ENCODE measurements around the gene FAM53B. TPM values are rescaled to one million over a fixed set of nuclear protein-coding genes. Genes with fewer than 3 reads are reported as not detected.
A peak's percentile ranks its signal among the peaks of the same experiment; 100 is the strongest.

Gene FAM53B
- total RNA-seq, 2 donors from 2014 or later = 68.5 to 69.2 TPM

GRCh38 chr10:124639646-124640045, 104.5 kb downstream of the FAM53B start:
- H3K4me1 Mint-ChIP-seq = peaks cover 54% of the 10 kb centered on the region
- H3K27ac Mint-ChIP-seq = peak overlapping the region; percentile 97
- H3K36me3 Mint-ChIP-seq (ENCODE audit: low read depth) = no peaks in the 10 kb centered on the region

DNA sequence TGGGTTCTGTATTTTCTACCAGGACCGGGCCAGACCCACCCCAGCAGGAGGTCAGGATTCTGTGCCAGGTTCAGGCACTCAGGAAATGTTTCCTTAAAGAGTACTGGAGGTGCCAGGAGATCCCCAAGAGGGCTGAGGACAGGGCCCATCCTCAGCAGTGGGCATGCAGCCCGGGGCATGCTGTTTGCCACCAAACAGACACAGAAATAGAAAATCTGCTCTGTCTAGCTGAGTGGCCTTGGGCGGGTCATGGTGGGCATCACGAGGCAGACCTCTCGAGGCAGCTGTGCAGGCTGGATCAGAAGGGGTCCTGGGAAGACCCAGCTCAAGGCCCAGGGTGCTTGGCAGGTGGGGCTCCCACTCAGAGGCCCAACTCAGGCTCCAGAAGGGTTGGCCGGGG, 105.0 kb downstream of the FAM53B start:
- ATAC-seq (no peak), DNase-seq (no peak)
- peak overlapping the region; percentile 97 for H3K27ac Mint-ChIP-seq
- H3K4me3 Mint-ChIP-seq = no peak overlapping the region
- H3K4me1 Mint-ChIP-seq = peaks cover 52% of the 10 kb centered on the region
- no peaks in the 10 kb centered on the region for H3K9me3 ChIP-seq (ENCODE audit: control insufficient read depth, low read length, poor library complexity, severe bottlenecking)
- no peaks in the 10 kb centered on the region for H3K36me3 Mint-ChIP-seq (ENCODE audit: low read depth)
- H3K27me3 Mint-ChIP-seq = no peaks in the 10 kb centered on the region

More at GRCh38 chr10:124639646-124640045, 104.5 kb downstream of the FAM53B start:
- no peaks in the 10 kb centered on the region for H3K27me3 Mint-ChIP-seq
- no peak for DNase-seq
- no peak for ATAC-seq
- H3K4me3 Mint-ChIP-seq = no peak overlapping the region
- no peaks in the 10 kb centered on the region for H3K9me3 ChIP-seq (ENCODE audit: control insufficient read depth, low read length, poor library complexity, severe bottlenecking)

DNA sequence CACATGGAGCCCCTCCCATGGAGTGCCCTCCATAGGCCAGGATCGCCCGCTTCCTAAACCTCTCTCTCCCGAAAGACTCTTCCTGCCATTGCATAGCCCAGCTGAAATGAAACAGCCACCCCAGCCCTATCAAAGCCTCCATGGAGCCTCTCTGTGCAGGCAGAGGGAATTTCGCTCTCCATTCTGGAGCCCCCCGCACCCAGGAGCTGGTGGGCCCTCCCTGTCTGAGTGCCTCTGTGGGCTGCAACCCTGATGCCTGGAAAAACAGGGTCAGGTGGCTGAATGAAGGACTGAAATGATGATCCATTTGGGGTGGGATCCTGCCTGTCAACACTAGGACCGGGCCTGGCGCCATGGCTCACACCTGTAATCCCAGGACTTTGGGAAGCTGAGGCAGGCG, 106.4 kb downstream of the FAM53B start:
- DNase-seq (no peak), ATAC-seq (no peak)
- Mint-ChIP-seq H3K27ac (peak overlapping the region; percentile 97), H3K36me3 (ENCODE audit: low read depth) (no peaks in the 10 kb centered on the region), H3K4me3 (peak overlapping the region; percentile 86), H3K27me3 (no peaks in the 10 kb centered on the region), H3K4me1 (peaks cover 50% of the 10 kb centered on the region)
- no peaks in the 10 kb centered on the region for H3K9me3 ChIP-seq (ENCODE audit: control insufficient read depth, low read length, poor library complexity, severe bottlenecking)

- Mint-ChIP-seq H3K4me3 (peak overlapping the region; percentile 86), H3K4me1 (peaks cover 50% of the 10 kb centered on the region), H3K27me3 (no peaks in the 10 kb centered on the region), H3K36me3 (ENCODE audit: low read depth) (no peaks in the 10 kb centered on the region), H3K27ac (peak overlapping the region; percentile 97)
- ATAC-seq (no peak), DNase-seq (no peak)
- no peaks in the 10 kb centered on the region for H3K9me3 ChIP-seq (ENCODE audit: control insufficient read depth, low read length, poor library complexity, severe bottlenecking)
Measured at GRCh38 chr10:124637091-124637700, 107.0 kb downstream of the FAM53B start.

DNA sequence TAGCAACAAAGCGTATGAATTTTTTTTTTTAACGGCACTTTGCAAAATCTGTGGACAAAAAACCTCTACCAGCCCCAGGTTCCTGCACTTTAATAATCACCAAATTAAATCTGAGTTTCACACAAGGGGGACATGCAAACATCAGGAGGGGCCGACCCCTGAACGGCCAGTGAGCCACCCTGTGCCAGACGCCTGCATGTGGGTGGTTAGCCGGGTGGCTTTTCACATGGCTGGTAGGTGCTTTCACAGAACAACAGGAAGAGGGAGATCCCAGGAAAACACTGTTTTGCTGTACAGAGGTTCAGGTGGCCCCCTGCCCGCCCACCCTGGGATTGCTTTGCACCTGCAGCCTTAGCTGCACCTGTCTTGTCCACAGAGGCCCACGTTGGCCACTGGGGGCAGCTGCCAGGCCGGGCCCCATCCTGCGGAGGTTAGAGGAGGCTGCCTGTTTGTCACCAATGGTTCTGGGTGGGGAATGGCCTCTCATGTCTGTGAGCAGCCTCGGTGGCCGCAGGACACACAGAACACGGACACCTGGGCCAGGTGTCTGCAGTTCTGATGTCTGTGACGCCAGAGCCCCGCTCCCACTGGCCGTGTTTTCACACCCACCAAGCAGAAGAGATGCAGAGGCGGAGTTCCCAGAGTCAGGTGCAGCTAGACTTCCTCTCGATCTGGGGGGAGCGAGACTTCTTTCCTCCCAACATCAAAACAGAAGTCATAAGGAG, 107.7 kb downstream of the FAM53B start:
- Mint-ChIP-seq H3K27me3 (no peaks in the 10 kb centered on the region), H3K4me1 (peaks cover 52% of the 10 kb centered on the region), H3K4me3 (peak overlapping the region; percentile 86), H3K27ac (peak overlapping the region; percentile 97), H3K36me3 (ENCODE audit: low read depth) (no peaks in the 10 kb centered on the region)
- ATAC-seq = peak; percentile 71
- H3K9me3 ChIP-seq (ENCODE audit: control insufficient read depth, low read length, poor library complexity, severe bottlenecking) = no peaks in the 10 kb centered on the region
- DNase-seq = no peak

DNA sequence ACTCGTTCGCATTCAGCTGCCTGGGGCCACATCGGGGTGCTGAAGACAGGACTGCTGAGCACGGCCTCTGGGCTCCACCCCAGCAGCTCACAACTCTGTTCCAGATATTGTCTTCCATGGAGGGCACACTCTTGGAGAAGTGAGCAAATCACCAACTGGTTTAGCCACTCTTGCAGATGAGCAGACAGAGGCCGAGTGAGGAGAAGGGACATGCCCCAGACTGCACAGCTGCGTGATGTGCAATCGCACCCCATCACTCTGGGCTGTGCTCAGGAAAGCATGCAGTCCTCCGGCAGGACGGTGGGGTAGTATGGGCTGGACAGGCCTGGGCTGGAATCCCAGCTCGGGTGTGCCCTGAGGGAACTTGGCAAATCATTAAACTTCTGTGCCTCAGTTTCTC, 111.6 kb downstream of the FAM53B start:
- H3K4me1 Mint-ChIP-seq = peaks cover 42% of the 10 kb centered on the region

GRCh38 chr10:124632064-124632531, 112.1 kb downstream of the FAM53B start:
- no peak for DNase-seq
- H3K4me1 Mint-ChIP-seq = peaks cover 44% of the 10 kb centered on the region
- H3K27me3 Mint-ChIP-seq = no peaks in the 10 kb centered on the region
- no peaks in the 10 kb centered on the region for H3K36me3 Mint-ChIP-seq (ENCODE audit: low read depth)
- H3K27ac Mint-ChIP-seq = peak overlapping the region; percentile 86
- no peak overlapping the region for H3K4me3 Mint-ChIP-seq
- ATAC-seq = no peak
- H3K9me3 ChIP-seq (ENCODE audit: control insufficient read depth, low read length, poor library complexity, severe bottlenecking) = no peaks in the 10 kb centered on the region

More for the DNA sequence above, 111.6 kb downstream of the FAM53B start:
- no peaks in the 10 kb centered on the region for H3K9me3 ChIP-seq (ENCODE audit: control insufficient read depth, low read length, poor library complexity, severe bottlenecking)
- ATAC-seq (no peak), DNase-seq (no peak)
- Mint-ChIP-seq H3K27ac (peak overlapping the region; percentile 86), H3K27me3 (no peaks in the 10 kb centered on the region), H3K4me3 (no peak overlapping the region), H3K36me3 (ENCODE audit: low read depth) (no peaks in the 10 kb centered on the region)

GRCh38 chr10:124630551-124630950, 113.6 kb downstream of the FAM53B start:
- no peaks in the 10 kb centered on the region for H3K27me3 Mint-ChIP-seq
- H3K27ac Mint-ChIP-seq = peak overlapping the region; percentile 86
- no peaks in the 10 kb centered on the region for H3K36me3 Mint-ChIP-seq (ENCODE audit: low read depth)
- H3K4me3 Mint-ChIP-seq = no peak overlapping the region
- no peaks in the 10 kb centered on the region for H3K9me3 ChIP-seq (ENCODE audit: control insufficient read depth, low read length, poor library complexity, severe bottlenecking)
- DNase-seq = no peak
- no peak for ATAC-seq
- peaks cover 42% of the 10 kb centered on the region for H3K4me1 Mint-ChIP-seq

DNA sequence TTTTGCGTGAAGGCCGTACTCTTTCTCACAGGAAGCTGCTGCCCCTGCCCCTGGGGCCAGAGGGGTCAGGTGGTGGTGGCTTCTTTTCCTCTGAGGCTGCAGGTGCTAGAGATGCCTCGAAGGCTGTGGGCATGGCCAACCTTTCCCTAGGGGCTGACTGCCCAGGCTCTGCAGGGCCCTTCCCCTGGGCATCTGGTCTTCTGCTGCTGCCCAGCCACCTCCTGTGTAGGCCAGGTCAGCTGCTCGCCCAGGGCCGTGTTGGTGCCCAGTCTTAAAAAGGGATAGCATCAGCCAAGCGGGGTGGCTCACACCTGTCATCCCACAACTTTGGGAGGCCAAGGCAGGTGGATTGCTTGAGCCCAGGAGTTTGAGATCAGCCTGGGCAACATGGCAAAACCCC, 114.3 kb downstream of the FAM53B start:
- Mint-ChIP-seq H3K36me3 (ENCODE audit: low read depth) (no peaks in the 10 kb centered on the region), H3K4me3 (no peak overlapping the region), H3K4me1 (peaks cover 46% of the 10 kb centered on the region), H3K27me3 (no peaks in the 10 kb centered on the region), H3K27ac (peak overlapping the region; percentile 86)
- no peaks in the 10 kb centered on the region for H3K9me3 ChIP-seq (ENCODE audit: control insufficient read depth, low read length, poor library complexity, severe bottlenecking)
- ATAC-seq (no peak), DNase-seq (no peak)

GRCh38 chr10:124629415-124629814, 114.8 kb downstream of the FAM53B start:
- no peak overlapping the region for H3K4me3 Mint-ChIP-seq
- no peaks in the 10 kb centered on the region for H3K9me3 ChIP-seq (ENCODE audit: control insufficient read depth, low read length, poor library complexity, severe bottlenecking)
- H3K27me3 Mint-ChIP-seq = no peaks in the 10 kb centered on the region
- H3K4me1 Mint-ChIP-seq = peaks cover 47% of the 10 kb centered on the region
- ATAC-seq = no peak
- DNase-seq = no peak
- no peaks in the 10 kb centered on the region for H3K36me3 Mint-ChIP-seq (ENCODE audit: low read depth)
- H3K27ac Mint-ChIP-seq = peak overlapping the region; percentile 86

DNA sequence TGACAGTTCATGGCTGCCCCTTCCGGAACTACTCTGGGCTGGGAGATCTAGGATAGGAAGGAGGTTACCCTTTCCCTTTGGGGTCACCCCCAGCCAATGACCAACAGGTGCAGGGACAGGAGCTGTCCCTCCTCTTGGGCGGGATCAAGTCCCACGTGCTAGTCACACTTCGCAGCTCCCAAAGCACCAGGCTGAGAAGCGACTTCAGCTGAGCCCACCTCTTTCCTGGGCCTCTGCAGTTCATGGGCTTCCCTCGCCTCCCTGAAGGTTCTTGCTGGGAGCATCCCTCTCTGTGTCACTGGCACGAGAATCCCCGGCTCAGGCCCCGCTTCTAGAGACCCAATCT, 115.5 kb downstream of the FAM53B start:
- no peak overlapping the region for H3K4me3 Mint-ChIP-seq
- H3K27ac Mint-ChIP-seq = peak overlapping the region; percentile 89
- DNase-seq (no peak), ATAC-seq (no peak)
- no peaks in the 10 kb centered on the region for H3K9me3 ChIP-seq (ENCODE audit: control insufficient read depth, low read length, poor library complexity, severe bottlenecking)
- no peaks in the 10 kb centered on the region for H3K27me3 Mint-ChIP-seq
- peaks cover 51% of the 10 kb centered on the region for H3K4me1 Mint-ChIP-seq
- H3K36me3 Mint-ChIP-seq (ENCODE audit: low read depth) = no peaks in the 10 kb centered on the region

DNA sequence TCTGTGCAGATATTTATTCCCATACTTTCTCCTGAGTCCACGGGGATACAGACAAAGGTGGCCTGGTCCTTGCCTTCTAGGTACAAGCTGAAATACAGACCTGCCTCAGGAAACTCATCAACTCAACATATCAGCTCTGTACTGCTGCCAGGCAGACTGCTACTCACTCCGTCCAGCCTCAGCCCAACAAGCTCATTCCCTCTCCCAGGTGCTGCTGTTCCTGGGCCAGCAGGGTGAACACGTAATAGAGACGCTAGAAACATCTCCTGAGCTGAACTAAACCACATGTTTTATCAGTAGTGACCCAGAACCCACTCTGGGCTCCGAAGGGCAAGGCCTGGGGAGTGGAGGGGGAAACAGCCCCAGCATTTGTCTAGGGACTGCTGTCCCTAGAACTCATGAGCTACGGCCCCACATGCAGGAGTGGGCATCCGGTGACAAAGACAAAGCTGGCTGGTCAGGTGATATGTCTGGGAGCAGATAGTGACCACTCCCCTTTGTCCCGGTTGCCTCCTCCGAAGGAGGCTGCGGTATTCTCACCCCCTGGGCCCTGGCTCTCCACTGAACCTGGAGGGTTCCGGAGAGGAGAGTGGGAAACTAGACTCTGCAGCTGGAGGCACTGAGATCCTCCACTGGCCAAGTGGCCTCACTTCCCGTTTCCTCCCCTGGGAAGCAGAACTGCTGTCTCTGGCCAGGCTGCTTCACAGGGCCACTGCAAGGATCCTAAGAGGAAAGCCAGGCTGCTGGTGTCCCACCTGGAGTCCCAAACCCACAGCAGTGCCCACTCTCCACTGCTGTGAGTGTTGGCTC, 116.1 kb downstream of the FAM53B start:
- no peak for DNase-seq
- no peak for ATAC-seq
- H3K4me3 Mint-ChIP-seq = peak overlapping the region; percentile 50
- H3K4me1 Mint-ChIP-seq = peaks cover 48% of the 10 kb centered on the region
- H3K27me3 Mint-ChIP-seq = no peaks in the 10 kb centered on the region
- no peaks in the 10 kb centered on the region for H3K9me3 ChIP-seq (ENCODE audit: control insufficient read depth, low read length, poor library complexity, severe bottlenecking)
- no peaks in the 10 kb centered on the region for H3K36me3 Mint-ChIP-seq (ENCODE audit: low read depth)
- H3K27ac Mint-ChIP-seq = peak overlapping the region; percentile 89

- H3K9me3 ChIP-seq (ENCODE audit: control insufficient read depth, low read length, poor library complexity, severe bottlenecking) = no peaks in the 10 kb centered on the region
- peak overlapping the region; percentile 89 for H3K27ac Mint-ChIP-seq
- no peaks in the 10 kb centered on the region for H3K27me3 Mint-ChIP-seq
- H3K36me3 Mint-ChIP-seq (ENCODE audit: low read depth) = no peaks in the 10 kb centered on the region
- peak; percentile 89 for ATAC-seq
- peaks cover 45% of the 10 kb centered on the region for H3K4me1 Mint-ChIP-seq
- H3K4me3 Mint-ChIP-seq = peak overlapping the region; percentile 62
- peak in 1 of 3 donors; percentile 35 for DNase-seq
Measured at GRCh38 chr10:124626759-124627380, 117.3 kb downstream of the FAM53B start.
